GM12872 (cell line): ENCODE data around the gene OR11L1.

ENCODE experiments used
- TF ChIP-seq, protein P1 (sequence below): IDR thresholded peaks from 3 replicates; pipeline ENCODE4 v1.5.1; 2011; ENCODE audit warnings: low read depth, mild to moderate bottlenecking, low read length, moderate library complexity; ENCODE audit not compliant: insufficient read depth

Gene OR11L1

GRCh38 chr1:247857069-247857984 is 15.6 kb upstream of the OR11L1 start, which contains the start of gene TRIM58:
Gene TRIM58 (plus strand): TSS chr1:247857187. CDS start chr1:247857247, 60 bp downstream.
- TF ChIP-seq, protein P1, sequence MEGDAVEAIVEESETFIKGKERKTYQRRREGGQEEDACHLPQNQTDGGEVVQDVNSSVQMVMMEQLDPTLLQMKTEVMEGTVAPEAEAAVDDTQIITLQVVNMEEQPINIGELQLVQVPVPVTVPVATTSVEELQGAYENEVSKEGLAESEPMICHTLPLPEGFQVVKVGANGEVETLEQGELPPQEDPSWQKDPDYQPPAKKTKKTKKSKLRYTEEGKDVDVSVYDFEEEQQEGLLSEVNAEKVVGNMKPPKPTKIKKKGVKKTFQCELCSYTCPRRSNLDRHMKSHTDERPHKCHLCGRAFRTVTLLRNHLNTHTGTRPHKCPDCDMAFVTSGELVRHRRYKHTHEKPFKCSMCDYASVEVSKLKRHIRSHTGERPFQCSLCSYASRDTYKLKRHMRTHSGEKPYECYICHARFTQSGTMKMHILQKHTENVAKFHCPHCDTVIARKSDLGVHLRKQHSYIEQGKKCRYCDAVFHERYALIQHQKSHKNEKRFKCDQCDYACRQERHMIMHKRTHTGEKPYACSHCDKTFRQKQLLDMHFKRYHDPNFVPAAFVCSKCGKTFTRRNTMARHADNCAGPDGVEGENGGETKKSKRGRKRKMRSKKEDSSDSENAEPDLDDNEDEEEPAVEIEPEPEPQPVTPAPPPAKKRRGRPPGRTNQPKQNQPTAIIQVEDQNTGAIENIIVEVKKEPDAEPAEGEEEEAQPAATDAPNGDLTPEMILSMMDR, result no peak

DNA sequence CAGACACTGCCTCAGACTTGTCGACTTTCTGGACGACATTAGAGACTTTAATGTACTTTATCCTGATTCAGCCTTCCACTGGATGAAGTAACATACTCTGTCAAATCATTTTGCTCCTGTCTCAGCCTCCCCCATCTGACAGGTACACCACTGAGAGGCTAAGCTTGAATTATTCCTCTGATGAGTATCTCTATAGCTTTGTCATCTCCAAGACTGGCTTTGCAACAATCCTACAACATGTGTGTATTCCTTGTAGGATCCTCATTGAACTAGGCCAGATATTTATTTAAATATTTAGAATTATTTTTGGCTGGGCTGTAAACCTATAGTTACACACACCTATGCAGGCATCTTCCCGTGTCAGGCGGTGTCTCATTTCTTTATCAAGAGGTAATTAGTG is 14.2 kb upstream of the OR11L1 start:
- TF ChIP-seq, protein P1, result no peak

- TF ChIP-seq, protein P1, result no peak
Measured at GRCh38 chr1:247854899-247855545, 13.3 kb upstream of the OR11L1 start.

GRCh38 chr1:247849616-247850015 is 7.9 kb upstream of the OR11L1 start:
- TF ChIP-seq, protein P1, result no peak

GRCh38 chr1:247848346-247848745 is 6.7 kb upstream of the OR11L1 start:
- TF ChIP-seq, protein P1, result no peak

DNA sequence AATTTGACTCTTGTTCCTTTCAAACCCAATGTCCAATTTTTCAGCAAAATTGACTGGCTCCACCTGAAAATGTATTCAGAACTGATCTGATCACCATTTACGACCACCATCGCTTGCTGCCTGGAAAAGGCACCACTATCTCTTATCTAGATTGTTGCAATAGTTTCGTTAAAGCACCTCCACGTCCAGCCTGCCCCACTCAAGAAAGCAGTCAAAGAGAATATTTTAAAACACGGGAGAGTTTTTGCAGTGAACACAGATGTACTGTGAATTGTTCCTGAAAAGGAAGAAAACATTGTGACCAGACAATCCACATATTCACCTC is 4.0 kb upstream of the OR11L1 start:
- TF ChIP-seq, protein P1, result no peak

GRCh38 chr1:247845011-247845692 is 3.5 kb upstream of the OR11L1 start:
- TF ChIP-seq, protein P1, result no peak
